Stomach (tissue), 4 donors: ENCODE measurements around the gene SPSB4.

ENCODE experiments used
- EP300 ChIP-seq: sonication (generic); formaldehyde crosslinking; IDR thresholded peaks from one replicate; pipeline ENCODE4 v1.6.1; 2017; ENCODE audit warnings: antibody characterized with exemption
- POLR2A ChIP-seq, 4 donors: fragments of 450-650 bp; IDR thresholded peaks; one replicate each; pipeline ENCODE4 v1.6.1; 2016; ENCODE audit warnings: antibody characterized with exemption in 4 of 4, control low read depth in 2 of 4, mild to moderate bottlenecking in 1 of 4, moderate library complexity in 1 of 4
- POLR2AphosphoS5 ChIP-seq, 3 donors: sonication (generic); formaldehyde crosslinking; IDR thresholded peaks; one replicate each; pipeline ENCODE4 v1.6.1; 2016; ENCODE audit warnings: antibody characterized with exemption in 3 of 3
- TF ChIP-seq, protein P1 (sequence below), 7 experiments: fragments of 450-650 bp in 4 of 7; fragments of 200-600 bp in 3 of 7; sonication (generic) in 3 of 7; IDR thresholded peaks; one replicate each; pipeline ENCODE4 v1.5.1; 2016 to 2019; ENCODE audit warnings: antibody characterized with exemption in 7 of 7, control low read depth in 2 of 7, mild to moderate bottlenecking in 1 of 7

DNA sequence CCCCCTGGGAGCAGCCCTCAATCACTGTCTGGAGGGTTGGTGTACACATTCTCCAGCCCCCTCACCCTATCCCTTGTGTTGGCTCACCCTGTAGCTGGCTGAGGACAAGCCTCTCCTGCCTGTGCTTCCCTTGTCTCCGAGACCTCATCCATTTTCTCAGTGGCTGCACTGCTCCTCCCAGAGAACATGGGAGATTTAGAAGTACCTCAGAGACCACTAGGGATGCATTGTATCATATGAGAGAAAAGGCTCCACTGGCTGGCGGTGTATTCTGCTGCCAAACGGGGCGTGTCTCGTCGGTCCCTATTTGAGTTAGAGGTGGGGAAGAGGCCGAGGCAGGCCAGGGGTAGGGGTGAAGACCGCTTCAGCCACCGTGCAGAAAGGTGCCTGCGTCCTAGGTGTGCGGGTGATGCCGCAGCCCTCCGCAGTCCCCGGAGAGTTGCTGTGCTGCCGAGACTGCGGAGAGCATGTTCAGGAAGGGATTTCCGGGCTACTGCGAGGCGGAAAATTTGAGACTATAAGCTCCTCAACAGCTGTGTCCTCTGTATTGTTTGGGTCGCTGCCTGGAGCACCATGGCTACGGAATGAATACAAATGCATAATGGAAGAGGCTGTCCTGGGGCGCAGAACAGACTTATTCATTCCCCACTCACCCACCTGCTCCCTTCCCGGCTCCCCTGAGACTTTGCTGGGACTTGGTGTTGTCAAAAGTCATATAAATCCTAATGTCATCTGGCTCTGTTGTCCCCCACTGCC lies 43.8 kb downstream of the SPSB4 start:
- TF ChIP-seq, protein P1, sequence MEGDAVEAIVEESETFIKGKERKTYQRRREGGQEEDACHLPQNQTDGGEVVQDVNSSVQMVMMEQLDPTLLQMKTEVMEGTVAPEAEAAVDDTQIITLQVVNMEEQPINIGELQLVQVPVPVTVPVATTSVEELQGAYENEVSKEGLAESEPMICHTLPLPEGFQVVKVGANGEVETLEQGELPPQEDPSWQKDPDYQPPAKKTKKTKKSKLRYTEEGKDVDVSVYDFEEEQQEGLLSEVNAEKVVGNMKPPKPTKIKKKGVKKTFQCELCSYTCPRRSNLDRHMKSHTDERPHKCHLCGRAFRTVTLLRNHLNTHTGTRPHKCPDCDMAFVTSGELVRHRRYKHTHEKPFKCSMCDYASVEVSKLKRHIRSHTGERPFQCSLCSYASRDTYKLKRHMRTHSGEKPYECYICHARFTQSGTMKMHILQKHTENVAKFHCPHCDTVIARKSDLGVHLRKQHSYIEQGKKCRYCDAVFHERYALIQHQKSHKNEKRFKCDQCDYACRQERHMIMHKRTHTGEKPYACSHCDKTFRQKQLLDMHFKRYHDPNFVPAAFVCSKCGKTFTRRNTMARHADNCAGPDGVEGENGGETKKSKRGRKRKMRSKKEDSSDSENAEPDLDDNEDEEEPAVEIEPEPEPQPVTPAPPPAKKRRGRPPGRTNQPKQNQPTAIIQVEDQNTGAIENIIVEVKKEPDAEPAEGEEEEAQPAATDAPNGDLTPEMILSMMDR (IDR thresholded peaks at IDR 0.05), result no peak
- TF ChIP-seq POLR2A (IDR thresholded peaks at IDR 0.05) (no peak), EP300 (no peak), POLR2AphosphoS5 (IDR thresholded peaks at IDR 0.05) (no peak)
